ENCODE data around the gene SNTG2. TPM values are rescaled to one million over a fixed set of nuclear protein-coding genes. Genes with fewer than 3 reads are reported as not detected.

Gene SNTG2
- polyA plus RNA-seq, 3 donors: not detected

DNA sequence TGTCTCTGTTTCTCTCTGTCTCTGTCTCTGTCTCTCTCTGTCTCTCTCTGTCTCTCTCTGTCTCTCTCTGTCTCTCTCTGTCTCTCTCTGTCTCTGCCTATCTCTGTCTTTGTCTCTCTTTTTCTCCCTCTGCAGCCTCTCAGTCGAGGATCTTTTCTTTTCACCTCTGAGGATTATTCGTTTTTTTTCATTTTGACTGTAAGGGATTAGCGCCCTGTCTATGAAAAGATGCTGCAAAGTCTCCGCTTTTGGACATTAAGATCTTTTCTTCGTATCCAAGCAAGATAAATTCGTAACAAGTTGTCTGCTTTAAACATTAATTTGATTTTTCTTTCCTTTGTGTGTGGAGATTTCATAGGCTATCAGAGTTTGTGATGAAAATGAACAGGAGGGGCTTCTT is 271.4 kb downstream of the SNTG2 start:
- peaks cover 0 to 21% of the 10 kb centered on the region in 2 donors for H3K9me3 ChIP-seq (replicated peaks in 1 of 2; ENCODE audit: control insufficient read depth in 1 of 2, insufficient read depth in 1 of 2, low read length in 2 of 2)
- Mint-ChIP-seq H3K27ac (no peak overlapping the region), H3K9me3 (peaks cover 0 to 18% (median 5%) of the 10 kb centered on the region in 7 donors), H3K36me3 (no peaks in the 10 kb centered on the region), H3K27me3 (ENCODE audit: low read depth in 3 of 3) (peaks cover 1 to 3% (median 2%) of the 10 kb centered on the region in 3 donors), H3K4me1 (no peaks in the 10 kb centered on the region), H3K4me3 (no peak overlapping the region)
- no peaks in the 10 kb centered on the region for H3K4me1 ChIP-seq (ENCODE audit: control insufficient read depth in 1 of 2, insufficient read depth in 2 of 2, low read length in 2 of 2)
- 93% methylated on average over 5 of the region's 6 CpGs for WGBS (ENCODE audit: insufficient coverage)
- no peaks in the 10 kb centered on the region for H3K79me2 ChIP-seq (ENCODE audit: insufficient read depth, low read length)
- intact Hi-C loops (cut with micrococcal nuclease): no loop called here
- H3K4me3 ChIP-seq (replicated peaks in 1 of 3; ENCODE audit: low read depth in 2 of 3, low read length in 3 of 3): no peak overlapping the region
- no peak overlapping the region for H3K9ac ChIP-seq (ENCODE audit: insufficient read depth, low read length, poor library complexity, severe bottlenecking)
- H3K27ac ChIP-seq (ENCODE audit: low read depth in 1 of 2, low read length in 2 of 2): no peak overlapping the region
- DNase-seq: no peak
- no peaks in the 10 kb centered on the region for H4K20me1 ChIP-seq (ENCODE audit: insufficient read depth, low read length)
- H3K4me2 ChIP-seq (replicated peaks; ENCODE audit: extremely low read depth, low read length, poor library complexity, severe bottlenecking): no peak overlapping the region
- TF ChIP-seq, protein P1, sequence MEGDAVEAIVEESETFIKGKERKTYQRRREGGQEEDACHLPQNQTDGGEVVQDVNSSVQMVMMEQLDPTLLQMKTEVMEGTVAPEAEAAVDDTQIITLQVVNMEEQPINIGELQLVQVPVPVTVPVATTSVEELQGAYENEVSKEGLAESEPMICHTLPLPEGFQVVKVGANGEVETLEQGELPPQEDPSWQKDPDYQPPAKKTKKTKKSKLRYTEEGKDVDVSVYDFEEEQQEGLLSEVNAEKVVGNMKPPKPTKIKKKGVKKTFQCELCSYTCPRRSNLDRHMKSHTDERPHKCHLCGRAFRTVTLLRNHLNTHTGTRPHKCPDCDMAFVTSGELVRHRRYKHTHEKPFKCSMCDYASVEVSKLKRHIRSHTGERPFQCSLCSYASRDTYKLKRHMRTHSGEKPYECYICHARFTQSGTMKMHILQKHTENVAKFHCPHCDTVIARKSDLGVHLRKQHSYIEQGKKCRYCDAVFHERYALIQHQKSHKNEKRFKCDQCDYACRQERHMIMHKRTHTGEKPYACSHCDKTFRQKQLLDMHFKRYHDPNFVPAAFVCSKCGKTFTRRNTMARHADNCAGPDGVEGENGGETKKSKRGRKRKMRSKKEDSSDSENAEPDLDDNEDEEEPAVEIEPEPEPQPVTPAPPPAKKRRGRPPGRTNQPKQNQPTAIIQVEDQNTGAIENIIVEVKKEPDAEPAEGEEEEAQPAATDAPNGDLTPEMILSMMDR (IDR thresholded peaks at IDR 0.05): no peak
- no peak overlapping the region for H2AFZ ChIP-seq (ENCODE audit: insufficient read depth, low read depth, low read length, poor library complexity, severe bottlenecking)
- H3K27me3 ChIP-seq (ENCODE audit: control insufficient read depth in 2 of 2, insufficient read depth in 2 of 2, low read length in 2 of 2): no peaks in the 10 kb centered on the region
- no peaks in the 10 kb centered on the region for H3K36me3 ChIP-seq (replicated peaks in 1 of 2; ENCODE audit: control insufficient read depth in 1 of 2, insufficient read depth in 2 of 2, low read length in 2 of 2)

DNA sequence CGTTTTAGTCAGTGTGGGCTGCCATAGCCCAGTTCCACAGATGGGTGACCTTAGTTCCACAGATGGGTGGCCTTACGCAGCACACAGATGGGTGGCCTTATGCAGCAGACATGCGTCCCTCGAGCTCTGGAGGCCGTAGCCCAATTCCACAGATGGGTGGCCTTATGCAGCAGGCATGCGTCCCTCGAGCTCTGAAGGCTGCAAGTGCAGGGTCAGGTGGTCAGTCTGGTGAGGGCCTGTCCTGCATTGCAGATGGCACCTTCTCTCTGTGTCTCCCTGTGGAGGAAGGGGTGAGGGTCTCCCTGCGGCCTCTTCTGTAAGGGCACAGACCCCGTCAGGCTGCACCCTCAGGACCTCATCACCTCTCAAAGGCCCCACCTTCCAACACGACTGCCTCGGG is 273.1 kb downstream of the SNTG2 start:
- Mint-ChIP-seq H3K27ac (no peak overlapping the region), H3K27me3 (ENCODE audit: low read depth in 3 of 3) (peaks cover 2 to 5% (median 3%) of the 10 kb centered on the region in 3 donors), H3K4me1 (no peaks in the 10 kb centered on the region), H3K4me3 (no peak overlapping the region), H3K9me3 (peaks cover 0 to 15% (median 5%) of the 10 kb centered on the region in 7 donors), H3K36me3 (no peaks in the 10 kb centered on the region)
- Histone ChIP-seq H3K27ac (ENCODE audit: low read depth in 1 of 2, low read length in 2 of 2) (no peak overlapping the region), H3K9ac (ENCODE audit: insufficient read depth, low read length, poor library complexity, severe bottlenecking) (no peak overlapping the region), H2AFZ (ENCODE audit: insufficient read depth, low read depth, low read length, poor library complexity, severe bottlenecking) (no peak overlapping the region), H3K4me2 (replicated peaks; ENCODE audit: extremely low read depth, low read length, poor library complexity, severe bottlenecking) (no peak overlapping the region), H3K9me3 (replicated peaks in 1 of 2; ENCODE audit: control insufficient read depth in 1 of 2, insufficient read depth in 1 of 2, low read length in 2 of 2) (peaks cover 0 to 12% of the 10 kb centered on the region in 2 donors), H3K79me2 (ENCODE audit: insufficient read depth, low read length) (no peaks in the 10 kb centered on the region), H4K20me1 (ENCODE audit: insufficient read depth, low read length) (no peaks in the 10 kb centered on the region), H3K27me3 (ENCODE audit: control insufficient read depth in 2 of 2, insufficient read depth in 2 of 2, low read length in 2 of 2) (no peaks in the 10 kb centered on the region), H3K4me3 (replicated peaks in 1 of 3; ENCODE audit: low read depth in 2 of 3, low read length in 3 of 3) (no peak overlapping the region), H3K36me3 (replicated peaks in 1 of 2; ENCODE audit: control insufficient read depth in 1 of 2, insufficient read depth in 2 of 2, low read length in 2 of 2) (no peaks in the 10 kb centered on the region), H3K4me1 (ENCODE audit: control insufficient read depth in 1 of 2, insufficient read depth in 2 of 2, low read length in 2 of 2) (no peaks in the 10 kb centered on the region)
- WGBS (ENCODE audit: insufficient coverage): 94% methylated on average over 7 of the region's 11 CpGs
- no peak for DNase-seq
- TF ChIP-seq, protein P1 (IDR thresholded peaks at IDR 0.05): no peak
- intact Hi-C loops (cut with micrococcal nuclease): no loop called here

Measured in CD14-positive monocyte (primary cell).